PC-3 (cell line): ENCODE results near the gene MPHOSPH9. TPM values are rescaled to one million over a fixed set of nuclear protein-coding genes. Genes with fewer than 3 reads are reported as not detected.
"Not testable (repeated sequence)": the region's sequence is repeated elsewhere in the genome, so short reads cannot be mapped to it uniquely, and the experiment has no call there.

ENCODE experiments used
- ATAC-seq: fragments of 200-7000 bp; cut with Tn5 transposase; 2 replicates; pipeline ENCODE4 v1.9.1; 2020; ENCODE audit warnings: mild to moderate bottlenecking, moderate library complexity
- BruUV-seq: library from RNA; stranded (reverse); fragments of 400-500 nt; replicated peaks from 2 replicates; lab custom pipeline; 2021; lab: Mats Ljungman, UMichigan
- CTCF ChIA-PET: fragments of 300-600 bp; sonication (Branson Sonifier 250); formaldehyde crosslinking; loops from one replicate; lab custom pipeline; 2022; ENCODE audit warnings: antibody characterized with exemption; lab: Charles Lee
- POLR2A ChIA-PET: fragments of 300-600 bp; sonication (Branson Sonifier 250); formaldehyde crosslinking; loops from one replicate; lab custom pipeline; 2022; ENCODE audit warnings: antibody characterized with exemption; ENCODE audit not compliant: unreplicated experiment; lab: Charles Lee
- DNase-seq: peaks from one replicate; pipeline ENCODE4 v3.0.0-alpha.2; 2015
- H2AFZ ChIP-seq: fragments of 300-600 bp; sonication (generic); 2 replicates; pipeline ENCODE4 v1.6.0; 2016; ENCODE audit warnings: antibody characterized with exemption, low read length
- H3F3A ChIP-seq: fragments of 300-600 bp; sonication (generic); one replicate; pipeline ENCODE4 v1.6.0; 2017; ENCODE audit warnings: antibody characterized with exemption, low read length, control low read depth, mild to moderate bottlenecking; ENCODE audit not compliant: unreplicated experiment
- H3K27ac ChIP-seq: fragments of 300-600 bp; sonication (generic); 2 replicates; pipeline ENCODE4 v1.5.1; 2016; ENCODE audit warnings: mild to moderate bottlenecking, low read length
- H3K27me3 ChIP-seq: fragments of 300-600 bp; sonication (generic); 2 replicates; pipeline ENCODE4 v1.6.1; 2016; ENCODE audit warnings: low read length, mixed read lengths
- H3K36me3 ChIP-seq: fragments of 300-600 bp; sonication (generic); 2 replicates; pipeline ENCODE4 v1.6.1; 2016; ENCODE audit warnings: low read depth, mixed run types, low read length, mixed read lengths
- H3K4me1 ChIP-seq: fragments of 300-600 bp; sonication (generic); 2 replicates; pipeline ENCODE4 v1.5.1; 2016; ENCODE audit warnings: low read length; ENCODE audit not compliant: insufficient read depth
- H3K4me2 ChIP-seq: fragments of 300-600 bp; sonication (generic); 2 replicates; pipeline ENCODE4 v1.6.0; 2016; ENCODE audit warnings: low read length
- H3K4me3 ChIP-seq: fragments of 300-600 bp; sonication (generic); 2 replicates; pipeline ENCODE4 v1.5.1; 2016; ENCODE audit warnings: mild to moderate bottlenecking, low read length, mixed read lengths
- H3K79me2 ChIP-seq: fragments of 300-600 bp; sonication (generic); 2 replicates; pipeline ENCODE4 v1.6.1; 2017; ENCODE audit warnings: low read length, mixed read lengths
- H3K9ac ChIP-seq: fragments of 300-600 bp; sonication (generic); 2 replicates; pipeline ENCODE4 v1.6.0; 2016; ENCODE audit warnings: mild to moderate bottlenecking, low read length
- H3K9me2 ChIP-seq: fragments of 300-600 bp; sonication (generic); replicated peaks from 2 replicates; pipeline ENCODE4 v1.6.1; 2016; ENCODE audit warnings: mixed run types, low read length, mixed read lengths
- H3K9me3 ChIP-seq: fragments of 300-600 bp; sonication (generic); 2 replicates; pipeline ENCODE4 v1.6.1; 2016; ENCODE audit warnings: low read length, mixed read lengths
- H4K20me1 ChIP-seq: fragments of 300-600 bp; sonication (generic); 2 replicates; pipeline ENCODE4 v1.6.1; 2016; ENCODE audit warnings: low read length, mixed read lengths
- EZH2 ChIP-seq: fragments of 300-600 bp; sonication (generic); IDR thresholded peaks from one replicate; pipeline ENCODE4 v1.6.1; 2017; ENCODE audit warnings: antibody characterized with exemption, mild to moderate bottlenecking, low read length; ENCODE audit not compliant: unreplicated experiment
- EZH2phosphoT487 ChIP-seq: fragments of 300-600 bp; sonication (generic); IDR thresholded peaks from 2 replicates; pipeline ENCODE4 v1.6.1; 2018; ENCODE audit warnings: mild to moderate bottlenecking, antibody characterized with exemption, low read length, borderline replicate concordance
- intact Hi-C: fragments of 100-400 bp; cut with micrococcal nuclease; formaldehyde crosslinking; loops from 2 replicates; pipeline ENCODE4 v1.9.0; 2023
- total RNA-seq: library from RNA; depleted of rRNA; stranded (reverse); fragments of >200 nt; gene quantifications from 2 replicates; pipeline ENCODE4 v1.2.3, GENCODE V29; 2014
- TF ChIP-seq, protein P1 (sequence below): fragments of 300-600 bp; sonication (generic); conservative IDR thresholded peaks from 2 replicates; pipeline ENCODE4 v1.5.1; 2017; ENCODE audit warnings: antibody characterized with exemption, low read depth, mild to moderate bottlenecking, low read length

The MPHOSPH9 gene
- total RNA-seq, 1 experiment from 2014 or later = 42.5 TPM

DNA sequence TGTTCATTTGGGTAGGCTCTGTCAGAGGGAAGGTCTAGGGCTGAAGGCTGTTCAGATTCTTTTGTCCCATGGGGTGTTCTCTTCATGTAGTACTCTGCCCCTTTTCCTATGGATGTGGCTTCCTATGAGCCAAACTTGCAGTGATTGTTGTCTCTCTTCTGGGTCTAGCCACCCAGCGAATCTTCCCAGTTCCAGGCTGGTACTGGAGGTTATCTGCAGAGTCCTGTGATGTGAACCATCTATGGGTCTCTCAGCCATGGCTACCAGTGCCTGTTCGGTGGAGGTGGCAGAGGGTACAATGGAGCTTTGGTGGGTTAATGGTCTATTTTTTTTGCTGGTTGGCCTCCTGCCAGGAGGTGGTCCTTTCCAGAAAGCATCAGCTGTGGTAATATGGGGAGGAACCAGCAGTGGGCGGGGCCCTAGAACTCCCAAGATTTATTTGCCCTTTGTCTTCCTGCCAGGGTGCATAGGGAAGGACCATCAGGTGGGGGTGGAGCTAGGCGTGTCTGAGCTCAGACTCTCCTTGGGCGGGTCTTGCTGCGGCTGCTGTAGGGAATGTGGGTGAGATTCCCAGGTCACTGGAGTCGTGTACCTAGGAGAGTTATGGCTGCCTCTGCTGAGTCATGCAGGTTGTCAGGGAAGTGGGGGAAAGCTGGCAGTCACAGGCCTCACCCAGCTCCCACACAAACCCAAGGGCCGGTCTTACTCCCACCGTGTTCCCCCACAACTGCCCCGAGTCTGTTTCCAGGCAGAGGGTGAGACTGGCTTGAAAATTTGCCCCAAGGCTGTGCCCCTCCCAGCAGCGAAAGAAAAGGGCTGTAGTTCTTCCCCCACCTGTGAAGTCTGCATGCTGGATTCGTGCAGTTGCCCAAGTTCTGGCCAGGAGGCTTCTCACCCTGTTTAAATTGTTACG, 17.8 kb upstream of the MPHOSPH9 start:
- H3K9me3 ChIP-seq = no peaks in the 10 kb centered on the region
- TF ChIP-seq EZH2phosphoT487 = no peak
- TF ChIP-seq EZH2 = no peak
- TF ChIP-seq, protein P1, sequence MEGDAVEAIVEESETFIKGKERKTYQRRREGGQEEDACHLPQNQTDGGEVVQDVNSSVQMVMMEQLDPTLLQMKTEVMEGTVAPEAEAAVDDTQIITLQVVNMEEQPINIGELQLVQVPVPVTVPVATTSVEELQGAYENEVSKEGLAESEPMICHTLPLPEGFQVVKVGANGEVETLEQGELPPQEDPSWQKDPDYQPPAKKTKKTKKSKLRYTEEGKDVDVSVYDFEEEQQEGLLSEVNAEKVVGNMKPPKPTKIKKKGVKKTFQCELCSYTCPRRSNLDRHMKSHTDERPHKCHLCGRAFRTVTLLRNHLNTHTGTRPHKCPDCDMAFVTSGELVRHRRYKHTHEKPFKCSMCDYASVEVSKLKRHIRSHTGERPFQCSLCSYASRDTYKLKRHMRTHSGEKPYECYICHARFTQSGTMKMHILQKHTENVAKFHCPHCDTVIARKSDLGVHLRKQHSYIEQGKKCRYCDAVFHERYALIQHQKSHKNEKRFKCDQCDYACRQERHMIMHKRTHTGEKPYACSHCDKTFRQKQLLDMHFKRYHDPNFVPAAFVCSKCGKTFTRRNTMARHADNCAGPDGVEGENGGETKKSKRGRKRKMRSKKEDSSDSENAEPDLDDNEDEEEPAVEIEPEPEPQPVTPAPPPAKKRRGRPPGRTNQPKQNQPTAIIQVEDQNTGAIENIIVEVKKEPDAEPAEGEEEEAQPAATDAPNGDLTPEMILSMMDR = no peak
- H3F3A ChIP-seq = peaks cover 3% of the 10 kb centered on the region
- peak overlapping the region; percentile 45 for H2AFZ ChIP-seq
- intact Hi-C loops = no loop called here
- H3K36me3 ChIP-seq = peaks cover 13% of the 10 kb centered on the region
- H3K9me2 ChIP-seq = no peaks in the 10 kb centered on the region
- ATAC-seq (peak; percentile 74), DNase-seq (peak; percentile 89)
- peak overlapping the region; percentile 53 for H3K4me2 ChIP-seq
- no TSS peak for BruUV-seq
- no peaks in the 10 kb centered on the region for H3K27me3 ChIP-seq
- H3K27ac ChIP-seq = peak overlapping the region; percentile 92
- CTCF ChIA-PET = interaction anchor here (1.8 kb wide), 1 partner anchor 13 kb away, joined by 6 read pairs; no protein-coding TSS in a partner anchor
- no peaks in the 10 kb centered on the region for H4K20me1 ChIP-seq
- H3K4me1 ChIP-seq = peaks cover 21% of the 10 kb centered on the region
- peaks cover 61% of the 10 kb centered on the region for H3K79me2 ChIP-seq
- peak overlapping the region; percentile 86 for H3K9ac ChIP-seq
- POLR2A ChIA-PET = interaction anchor here (0.6 to 0.7 kb wide), 2 partner anchors 18 to 373 kb away, joined by 3 read pairs; partner anchors contain the start of genes MPHOSPH9 and MTRFR
- 0 out of 2 replicates have a peak overlapping the region, but pooled peaks have one; percentile 7 for H3K4me3 ChIP-seq

- H2AFZ ChIP-seq, DNase-seq, H3K9ac ChIP-seq, H3F3A ChIP-seq, H3K9me3 ChIP-seq, H3K27me3 ChIP-seq, ATAC-seq, BruUV-seq, H4K20me1 ChIP-seq, CTCF ChIA-PET, H3K4me3 ChIP-seq, intact Hi-C loops, H3K9me2 ChIP-seq, H3K27ac ChIP-seq, H3K4me2 ChIP-seq: not testable (repeated sequence)
- Histone ChIP-seq H3K36me3 (peaks cover 11% of the 10 kb centered on the region), H3K79me2 (peaks cover 69% of the 10 kb centered on the region), H3K4me1 (peaks cover 21% of the 10 kb centered on the region)
- POLR2A ChIA-PET = interaction anchor here (1.1 kb wide), 1 partner anchor 16 kb away, joined by 3 read pairs; the partner anchor contains the start of genes MPHOSPH9 and MTRFR
Measured at GRCh38 chr12:123248996-123249741, 16.2 kb upstream of the MPHOSPH9 start.

DNA sequence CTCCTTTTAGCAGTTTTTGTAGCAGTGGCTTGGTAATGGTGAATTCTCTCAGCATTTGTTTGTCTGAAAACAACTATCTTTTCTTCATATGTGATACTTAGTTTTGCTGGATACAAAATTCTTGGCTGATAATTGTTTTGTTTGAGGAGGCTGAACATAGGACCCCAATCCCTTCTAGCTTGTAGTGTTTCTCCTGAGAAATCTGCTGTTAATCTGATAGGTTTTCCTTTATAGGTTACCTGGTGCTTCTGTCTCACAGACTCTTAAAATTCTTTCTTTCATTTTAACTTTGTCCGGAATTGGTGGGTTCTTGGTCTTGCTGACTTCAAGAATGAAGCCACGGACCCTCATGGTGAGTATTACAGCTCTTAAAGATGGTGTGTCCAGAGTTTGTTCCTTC, 15.2 kb upstream of the MPHOSPH9 start:
- ATAC-seq, H3K27me3 ChIP-seq, H2AFZ ChIP-seq, H4K20me1 ChIP-seq, H3K27ac ChIP-seq, H3K4me3 ChIP-seq, BruUV-seq, H3F3A ChIP-seq, H3K9me3 ChIP-seq, H3K9ac ChIP-seq, H3K36me3 ChIP-seq, H3K9me2 ChIP-seq, DNase-seq, H3K4me2 ChIP-seq, CTCF ChIA-PET, intact Hi-C loops: not testable (repeated sequence)
- POLR2A ChIA-PET = interaction anchor here (0.6 to 1.1 kb wide), 2 partner anchors 15 to 369 kb away, joined by 3 to 4 read pairs; partner anchors contain the start of genes MPHOSPH9 and MTRFR
- Histone ChIP-seq H3K79me2 (peaks cover 66% of the 10 kb centered on the region), H3K4me1 (peaks cover 21% of the 10 kb centered on the region)
